H9 (cell line): ENCODE data around the gene MAPRE3. TPM values are rescaled to one million over a fixed set of nuclear protein-coding genes. Genes with fewer than 3 reads are reported as not detected.

Experiments used
- DNase-seq: peaks from one replicate; pipeline ENCODE4 v3.0.0-alpha.2; 2017
- H2AFZ ChIP-seq: one replicate; pipeline ENCODE4 v1.6.1; 2013; ENCODE audit warnings: mild to moderate bottlenecking, low read length, control low read depth, moderate library complexity
- H2AK5ac ChIP-seq: 2 replicates; pipeline ENCODE4 v1.6.1; 2013; ENCODE audit warnings: low read length, control low read depth, mixed read lengths; ENCODE audit not compliant: insufficient read length
- H2BK120ac ChIP-seq: one replicate; pipeline ENCODE4 v1.6.1; 2013; ENCODE audit warnings: low read depth, mild to moderate bottlenecking, low read length, control low read depth, inconsistent platforms; ENCODE audit not compliant: poor library complexity, severe bottlenecking
- H2BK12ac ChIP-seq: 2 replicates; pipeline ENCODE4 v1.6.1; 2013; ENCODE audit warnings: low read length, control low read depth, mixed read lengths, low read depth; ENCODE audit not compliant: insufficient read length
- H2BK15ac ChIP-seq: 2 replicates; pipeline ENCODE4 v1.6.1; 2013; ENCODE audit warnings: low read depth, low read length, control low read depth
- H2BK20ac ChIP-seq: one replicate; pipeline ENCODE4 v1.6.1; 2013; ENCODE audit warnings: low read depth, mild to moderate bottlenecking, low read length, control low read depth, inconsistent platforms; ENCODE audit not compliant: poor library complexity, severe bottlenecking
- H2BK5ac ChIP-seq: 2 replicates; pipeline ENCODE4 v1.6.1; 2013; ENCODE audit warnings: low read length, control low read depth, mixed read lengths; ENCODE audit not compliant: insufficient read length
- H3K14ac ChIP-seq: 2 replicates; pipeline ENCODE4 v1.6.1; 2013; ENCODE audit warnings: low read length, control low read depth; ENCODE audit not compliant: insufficient read depth
- H3K18ac ChIP-seq: 2 replicates; pipeline ENCODE4 v1.6.1; 2013; ENCODE audit warnings: low read depth, mild to moderate bottlenecking, mixed read lengths, low read length, control low read depth; ENCODE audit not compliant: insufficient read length
- H3K23ac ChIP-seq: 2 replicates; pipeline ENCODE4 v1.6.1; 2013; ENCODE audit warnings: low read length, control low read depth, mixed read lengths, low read depth; ENCODE audit not compliant: insufficient read length
- H3K23me2 ChIP-seq: 2 replicates; pipeline ENCODE4 v1.6.1; 2013; ENCODE audit warnings: low read depth, mild to moderate bottlenecking, mixed read lengths, low read length, control low read depth; ENCODE audit not compliant: insufficient read length, poor library complexity, severe bottlenecking
- H3K27ac ChIP-seq: 2 replicates; pipeline ENCODE4 v1.5.1; 2013; ENCODE audit warnings: low read length, control low read depth, mixed read lengths, low read depth; ENCODE audit not compliant: insufficient read length
- H3K27me3 ChIP-seq: 2 replicates; pipeline ENCODE4 v1.6.1; 2013; ENCODE audit warnings: low read length, control low read depth, inconsistent platforms; ENCODE audit not compliant: insufficient read depth
- H3K4ac ChIP-seq: 2 replicates; pipeline ENCODE4 v1.6.1; 2013; ENCODE audit warnings: low read depth, mild to moderate bottlenecking, control low read depth, inconsistent platforms, low read length, moderate library complexity
- H3K4me1 ChIP-seq: 2 replicates; pipeline ENCODE4 v1.6.1; 2013; ENCODE audit warnings: low read length, control low read depth, inconsistent platforms; ENCODE audit not compliant: insufficient read depth
- H3K4me2 ChIP-seq: 2 replicates; pipeline ENCODE4 v1.6.1; 2013; ENCODE audit warnings: low read length, control low read depth, mixed read lengths; ENCODE audit not compliant: insufficient read length, insufficient read depth
- H3K56ac ChIP-seq: 2 replicates; pipeline ENCODE4 v1.6.1; 2013; ENCODE audit warnings: low read depth, mild to moderate bottlenecking, mixed read lengths, low read length, control low read depth; ENCODE audit not compliant: insufficient read length
- H3K79me1 ChIP-seq: 2 replicates; pipeline ENCODE4 v1.6.1; 2013; ENCODE audit warnings: low read depth, mild to moderate bottlenecking, moderate library complexity, low read length, control low read depth, inconsistent platforms; ENCODE audit not compliant: insufficient read depth, poor library complexity, severe bottlenecking
- H3K79me2 ChIP-seq: 2 replicates; pipeline ENCODE4 v1.6.1; 2013; ENCODE audit warnings: low read length, control low read depth, inconsistent platforms; ENCODE audit not compliant: insufficient read depth
- H3K9ac ChIP-seq: 2 replicates; pipeline ENCODE4 v1.6.1; 2013; ENCODE audit warnings: low read length, control low read depth, mixed read lengths; ENCODE audit not compliant: insufficient read length; ENCODE audit errors: extremely low read depth
- H3K9me3 ChIP-seq: one replicate; pipeline ENCODE4 v1.6.1; 2013; ENCODE audit warnings: low read depth, low read length, inconsistent platforms; ENCODE audit not compliant: control insufficient read depth
- H3T11ph ChIP-seq: one replicate; pipeline ENCODE4 v1.6.1; 2013; ENCODE audit warnings: mild to moderate bottlenecking, low read length, control low read depth, inconsistent platforms
- H4K20me1 ChIP-seq: one replicate; pipeline ENCODE4 v1.6.1; 2013; ENCODE audit not compliant: control insufficient read depth, insufficient read length, insufficient read depth
- H4K5ac ChIP-seq: 2 replicates; pipeline ENCODE4 v1.6.1; 2013; ENCODE audit warnings: low read depth, mild to moderate bottlenecking, mixed read lengths, low read length, control low read depth; ENCODE audit not compliant: insufficient read length
- H4K8ac ChIP-seq: replicated peaks from 2 replicates; pipeline ENCODE4 v1.6.1; 2013; ENCODE audit warnings: low read length, control low read depth, mixed read lengths, low read depth; ENCODE audit not compliant: insufficient read length
- H4K91ac ChIP-seq: 2 replicates; pipeline ENCODE4 v1.6.1; 2013; ENCODE audit warnings: low read depth, mild to moderate bottlenecking, moderate library complexity, mixed read lengths, low read length, control low read depth; ENCODE audit not compliant: insufficient read length
- H3K27ac Mint-ChIP-seq, 3 experiments: 2 replicates in 2 of 3; 3 replicates in 1 of 3; pipeline ENCODE4 v1.8.0; 2020 to 2021; ENCODE audit warnings: mixed read lengths in 3 of 3, mild to moderate bottlenecking in 1 of 3, moderate library complexity in 1 of 3
- H3K27me3 Mint-ChIP-seq: 2 replicates; pipeline ENCODE4 v1.8.0; 2021; ENCODE audit warnings: low read depth, mild to moderate bottlenecking, moderate library complexity, mixed read lengths
- H3K36me3 Mint-ChIP-seq, 3 experiments: 2 replicates in 2 of 3; 3 replicates in 1 of 3; pipeline ENCODE4 v1.8.0; 2020 to 2021; ENCODE audit warnings: low read depth in 3 of 3, mixed read lengths in 3 of 3; ENCODE audit not compliant: insufficient read depth in 1 of 3
- H3K4me1 Mint-ChIP-seq, 2 experiments: 2 replicates each; pipeline ENCODE4 v1.8.0; 2020; ENCODE audit warnings: mixed read lengths in 2 of 2
- H3K4me3 Mint-ChIP-seq, 2 experiments: 2 replicates in 1 of 2; 3 replicates in 1 of 2; pipeline ENCODE4 v1.8.0; 2020 to 2021; ENCODE audit warnings: mild to moderate bottlenecking in 2 of 2, mixed read lengths in 2 of 2, moderate library complexity in 1 of 2
- H3K9me3 Mint-ChIP-seq, 2 experiments: 2 replicates in 1 of 2; 3 replicates in 1 of 2; pipeline ENCODE4 v1.8.0; 2020; ENCODE audit warnings: mild to moderate bottlenecking in 2 of 2, mixed read lengths in 2 of 2, moderate library complexity in 1 of 2
- WGBS: extraction: QIAGEN DNeasy Blood & Tissue Kit; methylation state at CpG from one replicate; pipeline ENCODE4 v1.1.7; 2013; ENCODE audit warnings: missing lambda C conversion rate, low lambda C conversion rate, mixed read lengths; ENCODE audit not compliant: insufficient read length; ENCODE audit errors: extremely low coverage; 5-methylcytosine and 5-hydroxymethylcytosine counted together
- total RNA-seq: library from RNA; stranded (reverse); gene quantifications from 2 replicates; pipeline ENCODE4 v1.2.1, GENCODE V29; 2021
- TF ChIP-seq, protein P1 (sequence below): fragments of 200-600 bp; sonication (generic); conservative IDR thresholded peaks from 3 replicates; pipeline ENCODE4 v1.8.0; 2021; ENCODE audit warnings: antibody characterized with exemption, mild to moderate bottlenecking

Gene MAPRE3
- total RNA-seq, 1 experiment from 2014 or later = 2.0 TPM

GRCh38 chr2:26936855-26937254 is 33.6 kb upstream of the MAPRE3 start:
- peaks cover 4 to 8% of the 10 kb centered on the region in 2 experiments; a peak in 2 of 4 replicates for H3K4me1 Mint-ChIP-seq
- H3K9ac ChIP-seq = no peak overlapping the region
- H2AK5ac ChIP-seq = no peak overlapping the region
- H4K8ac ChIP-seq = no peak overlapping the region
- DNase-seq = no peak
- no peak overlapping the region for H3K18ac ChIP-seq
- H3K27me3 ChIP-seq = no peaks in the 10 kb centered on the region
- no peak overlapping the region for H2AFZ ChIP-seq
- no peak overlapping the region for H3K27ac Mint-ChIP-seq
- H3K4me3 Mint-ChIP-seq = no peak overlapping the region
- TF ChIP-seq, protein P1, sequence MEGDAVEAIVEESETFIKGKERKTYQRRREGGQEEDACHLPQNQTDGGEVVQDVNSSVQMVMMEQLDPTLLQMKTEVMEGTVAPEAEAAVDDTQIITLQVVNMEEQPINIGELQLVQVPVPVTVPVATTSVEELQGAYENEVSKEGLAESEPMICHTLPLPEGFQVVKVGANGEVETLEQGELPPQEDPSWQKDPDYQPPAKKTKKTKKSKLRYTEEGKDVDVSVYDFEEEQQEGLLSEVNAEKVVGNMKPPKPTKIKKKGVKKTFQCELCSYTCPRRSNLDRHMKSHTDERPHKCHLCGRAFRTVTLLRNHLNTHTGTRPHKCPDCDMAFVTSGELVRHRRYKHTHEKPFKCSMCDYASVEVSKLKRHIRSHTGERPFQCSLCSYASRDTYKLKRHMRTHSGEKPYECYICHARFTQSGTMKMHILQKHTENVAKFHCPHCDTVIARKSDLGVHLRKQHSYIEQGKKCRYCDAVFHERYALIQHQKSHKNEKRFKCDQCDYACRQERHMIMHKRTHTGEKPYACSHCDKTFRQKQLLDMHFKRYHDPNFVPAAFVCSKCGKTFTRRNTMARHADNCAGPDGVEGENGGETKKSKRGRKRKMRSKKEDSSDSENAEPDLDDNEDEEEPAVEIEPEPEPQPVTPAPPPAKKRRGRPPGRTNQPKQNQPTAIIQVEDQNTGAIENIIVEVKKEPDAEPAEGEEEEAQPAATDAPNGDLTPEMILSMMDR = no peak
- H2BK15ac ChIP-seq = no peak overlapping the region
- no peak overlapping the region for H3K4ac ChIP-seq
- no peak overlapping the region for H3T11ph ChIP-seq
- H3K4me2 ChIP-seq = no peak overlapping the region
- H3K4me1 ChIP-seq = no peaks in the 10 kb centered on the region
- no peak overlapping the region for H3K14ac ChIP-seq
- H3K9me3 ChIP-seq = no peaks in the 10 kb centered on the region
- no peak overlapping the region for H4K91ac ChIP-seq
- no peaks in the 10 kb centered on the region for H3K23me2 ChIP-seq
- no peak overlapping the region for H3K56ac ChIP-seq
- H3K36me3 Mint-ChIP-seq = peaks cover 0 to 6% (median 0%) of the 10 kb centered on the region in 3 experiments; a peak in 1 of 7 replicates
- H3K79me2 ChIP-seq = no peaks in the 10 kb centered on the region
- no peaks in the 10 kb centered on the region for H3K79me1 ChIP-seq
- H3K27me3 Mint-ChIP-seq = peaks cover 14% of the 10 kb centered on the region
- H4K20me1 ChIP-seq = no peaks in the 10 kb centered on the region
- no peak overlapping the region for H2BK5ac ChIP-seq
- H3K23ac ChIP-seq = no peak overlapping the region
- H4K5ac ChIP-seq = no peak overlapping the region
- H3K9me3 Mint-ChIP-seq = no peaks in the 10 kb centered on the region
- H3K27ac ChIP-seq = no peak overlapping the region
- no peak overlapping the region for H2BK20ac ChIP-seq
- no peak overlapping the region for H2BK12ac ChIP-seq
- H2BK120ac ChIP-seq = no peak overlapping the region
- no CpG with 5 or more reads among the region's 5 CpGs for WGBS
